Activated naive CD4-positive, alpha-beta T cell treated with anti-CD3 and anti-CD28 coated beads, Interleukin-2, amount 50 U/mL, for 24 hours (primary cell): ENCODE measurements around the gene MEGF10.

Experiments
- H3K27ac Mint-ChIP-seq: one replicate; pipeline ENCODE4 v1.8.0; 2021; ENCODE audit warnings: mild to moderate bottlenecking, mixed read lengths
- H3K27me3 Mint-ChIP-seq: one replicate; pipeline ENCODE4 v1.8.0; 2021; ENCODE audit warnings: mixed read lengths
- H3K36me3 Mint-ChIP-seq: one replicate; pipeline ENCODE4 v1.8.0; 2021; ENCODE audit warnings: mixed read lengths
- H3K4me1 Mint-ChIP-seq: one replicate; pipeline ENCODE4 v1.8.0; 2021; ENCODE audit warnings: mixed read lengths
- H3K4me3 Mint-ChIP-seq: one replicate; pipeline ENCODE4 v1.8.0; 2021; ENCODE audit warnings: mild to moderate bottlenecking, mixed read lengths
- H3K9me3 Mint-ChIP-seq: one replicate; pipeline ENCODE4 v1.8.0; 2021; ENCODE audit warnings: mixed read lengths

The MEGF10 gene

DNA sequence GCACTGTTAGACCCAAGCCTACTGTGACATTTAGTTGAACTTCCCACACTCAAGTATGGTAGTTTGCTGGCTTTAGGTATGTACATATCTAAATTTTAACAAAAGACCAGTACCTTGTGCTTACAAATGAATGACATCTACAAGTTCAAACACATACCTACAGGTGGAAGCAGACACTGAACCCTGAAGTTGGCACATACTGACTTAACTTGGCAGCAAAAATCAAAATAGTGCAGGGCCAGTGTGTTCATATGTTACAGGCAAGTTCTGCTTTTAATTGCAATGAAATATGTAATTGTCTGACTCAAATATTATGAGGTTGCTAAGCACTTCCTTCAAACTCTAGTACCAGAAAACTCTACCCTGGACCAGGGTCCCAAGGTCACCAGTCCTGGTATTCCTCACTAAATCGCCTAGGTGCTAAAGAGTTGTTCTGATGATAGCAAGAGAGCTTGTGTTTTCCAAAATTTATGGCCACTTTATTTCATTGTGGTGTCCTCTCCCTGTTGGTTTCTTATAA, 77.4 kb downstream of the MEGF10 start:
- Mint-ChIP-seq H3K27me3 (peaks cover 29% of the 10 kb centered on the region), H3K4me1 (no peaks in the 10 kb centered on the region), H3K9me3 (no peaks in the 10 kb centered on the region)

DNA sequence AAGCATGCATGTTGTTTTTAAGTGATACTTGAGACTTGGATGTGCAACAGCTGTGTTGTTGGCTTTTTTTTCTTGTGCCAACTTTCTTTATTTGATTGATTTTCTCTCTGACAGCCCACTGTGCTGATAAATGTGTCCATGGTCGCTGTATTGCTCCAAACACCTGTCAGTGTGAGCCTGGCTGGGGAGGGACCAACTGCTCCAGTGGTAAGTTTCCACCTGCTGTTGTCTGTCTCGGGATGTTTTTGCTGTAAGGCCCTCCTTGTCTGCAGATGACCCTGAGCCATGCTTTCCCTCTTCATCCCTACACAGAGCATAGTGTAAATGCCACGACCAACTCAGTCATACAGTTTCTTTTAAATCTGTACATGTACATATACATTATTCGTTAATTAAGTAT, 79.2 kb downstream of the MEGF10 start:
- Mint-ChIP-seq H3K4me1 (no peaks in the 10 kb centered on the region), H3K27ac (no peak overlapping the region), H3K9me3 (no peaks in the 10 kb centered on the region), H3K4me3 (no peak overlapping the region), H3K36me3 (no peaks in the 10 kb centered on the region), H3K27me3 (peaks cover 19% of the 10 kb centered on the region)

More for the DNA sequence above, 77.4 kb downstream of the MEGF10 start:
- H3K4me3 Mint-ChIP-seq, result no peak overlapping the region
- H3K27ac Mint-ChIP-seq, result no peak overlapping the region
- H3K36me3 Mint-ChIP-seq, result no peaks in the 10 kb centered on the region

DNA sequence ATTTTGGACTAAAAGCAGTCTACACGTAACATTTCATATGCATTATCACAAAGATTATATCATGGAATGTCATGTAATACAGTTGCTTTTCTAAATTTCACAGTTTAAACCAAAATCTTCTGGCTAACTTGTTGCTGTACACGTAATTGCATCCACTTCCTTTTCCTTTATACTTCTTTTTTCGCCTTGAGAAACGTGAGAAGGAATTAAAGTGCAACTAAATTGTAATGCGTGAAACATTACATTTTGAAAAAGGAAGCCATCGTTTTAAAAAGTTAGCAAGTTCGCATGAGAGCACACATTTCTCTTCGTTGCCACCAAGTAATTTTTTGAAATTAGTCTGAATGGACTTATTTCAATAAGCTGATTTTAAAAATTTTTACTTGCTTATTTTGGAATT, 80.0 kb downstream of the MEGF10 start:
- Mint-ChIP-seq H3K27ac (no peak overlapping the region), H3K4me1 (no peaks in the 10 kb centered on the region), H3K36me3 (no peaks in the 10 kb centered on the region), H3K27me3 (peaks cover 18% of the 10 kb centered on the region), H3K4me3 (no peak overlapping the region), H3K9me3 (no peaks in the 10 kb centered on the region)

DNA sequence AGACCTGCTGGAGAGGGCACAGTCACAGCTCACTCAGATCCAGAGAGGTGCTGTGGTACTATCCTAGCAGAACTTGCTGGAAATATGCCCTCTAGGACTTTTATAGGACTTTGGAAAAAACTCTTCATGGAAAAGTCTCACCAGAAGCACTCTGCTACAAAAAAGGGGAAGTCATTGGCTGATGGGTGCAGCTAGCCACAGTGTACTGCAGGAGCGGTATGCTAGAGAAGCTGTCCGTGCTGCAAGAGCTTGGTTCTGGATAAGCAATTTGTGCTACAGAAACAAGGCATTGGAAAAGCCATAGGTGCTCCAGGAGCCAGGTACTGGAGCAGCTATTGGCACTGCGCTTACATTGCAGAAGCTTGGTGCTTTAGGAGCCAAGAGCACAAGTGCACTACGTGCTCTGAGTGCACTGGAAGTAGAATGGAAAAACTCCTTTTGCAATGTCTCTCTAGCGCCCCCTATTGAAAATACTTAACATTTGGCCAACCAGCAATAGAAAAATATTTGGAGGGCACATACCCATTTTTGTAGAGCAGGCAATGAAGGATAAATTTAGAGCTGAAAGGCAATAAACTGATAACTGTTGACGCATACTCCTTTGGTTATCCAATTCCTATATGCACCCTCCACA, 83.4 kb downstream of the MEGF10 start:
- H3K27ac Mint-ChIP-seq, result no peak overlapping the region
- H3K9me3 Mint-ChIP-seq, result no peaks in the 10 kb centered on the region
- no peak overlapping the region for H3K4me3 Mint-ChIP-seq
- H3K36me3 Mint-ChIP-seq, result no peaks in the 10 kb centered on the region
- H3K4me1 Mint-ChIP-seq, result no peaks in the 10 kb centered on the region
- H3K27me3 Mint-ChIP-seq, result peaks cover 5% of the 10 kb centered on the region

DNA sequence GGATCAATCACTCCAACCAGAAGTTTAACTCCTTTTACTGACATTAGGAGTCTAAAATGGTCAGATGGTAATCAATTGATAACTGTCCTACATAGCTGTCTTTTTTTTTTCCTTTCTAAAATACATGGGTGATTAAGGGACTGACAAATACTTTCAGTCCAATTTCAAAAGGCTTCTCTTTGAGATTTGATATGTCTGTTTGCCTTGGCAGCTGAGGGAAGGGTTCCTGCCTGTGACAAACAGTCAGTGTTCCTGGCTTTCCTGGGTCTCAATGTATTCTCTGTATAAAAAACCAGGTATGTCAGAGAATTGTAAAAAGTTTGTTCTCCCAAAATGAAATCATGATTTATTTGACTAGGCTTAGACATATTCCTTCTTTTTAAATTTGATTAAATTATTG, 84.5 kb downstream of the MEGF10 start:
- Mint-ChIP-seq H3K27me3 (peaks cover 11% of the 10 kb centered on the region), H3K27ac (no peak overlapping the region)

DNA sequence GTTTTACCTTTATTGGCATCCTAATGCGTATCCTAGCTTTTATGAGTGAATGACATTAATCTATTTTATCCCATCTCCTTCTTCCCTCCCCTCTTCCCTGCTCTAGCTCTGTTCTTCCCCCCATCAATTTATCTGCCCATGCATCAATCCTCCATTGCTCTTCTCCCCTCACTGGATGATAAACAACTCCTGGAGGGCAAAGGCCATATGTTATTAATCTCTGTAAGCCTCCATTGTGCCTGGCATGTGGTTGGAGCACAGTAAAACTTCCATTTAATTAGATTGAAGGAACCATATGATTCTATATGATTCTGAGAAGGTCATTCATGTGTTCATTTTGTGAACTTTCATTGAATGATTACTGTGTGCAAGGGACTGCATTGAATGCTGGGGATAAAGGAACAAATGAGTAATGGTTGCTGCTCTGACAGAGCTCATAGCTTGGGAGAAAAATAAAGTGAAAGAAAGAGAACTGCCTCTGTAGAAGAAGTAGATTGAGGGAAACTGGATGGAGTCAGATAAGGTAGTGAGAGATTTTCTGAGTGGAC, 85.0 kb downstream of the MEGF10 start:
- no peaks in the 10 kb centered on the region for H3K9me3 Mint-ChIP-seq
- no peaks in the 10 kb centered on the region for H3K4me1 Mint-ChIP-seq
- H3K27me3 Mint-ChIP-seq, result peaks cover 12% of the 10 kb centered on the region
- H3K36me3 Mint-ChIP-seq, result no peaks in the 10 kb centered on the region
- H3K4me3 Mint-ChIP-seq, result no peak overlapping the region
- H3K27ac Mint-ChIP-seq, result no peak overlapping the region

More for the DNA sequence above, 84.5 kb downstream of the MEGF10 start:
- Mint-ChIP-seq H3K4me1 (no peaks in the 10 kb centered on the region), H3K36me3 (no peaks in the 10 kb centered on the region), H3K9me3 (no peaks in the 10 kb centered on the region), H3K4me3 (no peak overlapping the region)

DNA sequence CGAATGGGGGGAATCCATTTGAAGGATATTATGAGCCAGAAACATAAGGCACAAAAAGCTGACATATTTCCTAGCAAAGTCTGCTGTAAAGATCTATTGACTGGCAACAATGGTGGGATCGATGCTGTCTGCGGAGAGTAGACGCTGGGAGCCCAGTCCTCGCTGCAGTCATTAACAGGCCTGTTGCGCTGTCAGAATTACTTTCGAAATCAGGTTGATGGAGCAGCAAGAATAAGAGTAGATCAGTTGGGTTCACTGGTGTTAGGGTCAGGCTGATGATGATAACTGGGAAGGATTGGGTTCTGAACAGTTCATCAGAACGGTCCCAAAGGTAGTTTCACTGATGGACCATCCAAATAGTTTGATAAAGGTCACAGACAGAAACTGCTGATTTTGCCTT, 87.1 kb downstream of the MEGF10 start:
- Mint-ChIP-seq H3K9me3 (no peaks in the 10 kb centered on the region), H3K27me3 (peaks cover 13% of the 10 kb centered on the region), H3K36me3 (no peaks in the 10 kb centered on the region), H3K27ac (no peak overlapping the region), H3K4me3 (no peak overlapping the region), H3K4me1 (no peaks in the 10 kb centered on the region)

DNA sequence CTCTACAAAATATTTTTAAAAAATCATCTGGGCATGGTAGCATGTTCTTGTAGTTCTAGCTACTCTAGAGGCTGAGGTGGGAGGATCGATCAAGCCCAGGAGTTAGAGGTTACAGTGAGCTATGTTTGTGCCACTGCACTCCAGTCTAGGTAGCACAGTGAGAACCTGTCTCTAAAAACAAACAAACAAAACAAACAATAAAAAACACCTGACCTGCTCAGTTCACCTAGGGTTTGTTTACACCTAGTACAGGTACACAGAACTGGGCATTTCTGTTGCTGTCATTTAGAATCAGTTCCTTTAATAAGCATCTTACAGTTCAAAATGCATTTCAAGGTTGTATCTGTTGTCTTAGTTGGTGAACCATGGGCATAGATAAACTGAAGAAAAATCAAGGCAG, 95.3 kb downstream of the MEGF10 start:
- Mint-ChIP-seq H3K27me3 (peaks cover 2% of the 10 kb centered on the region), H3K36me3 (no peaks in the 10 kb centered on the region), H3K27ac (no peak overlapping the region), H3K4me3 (no peak overlapping the region), H3K9me3 (no peaks in the 10 kb centered on the region), H3K4me1 (no peaks in the 10 kb centered on the region)

DNA sequence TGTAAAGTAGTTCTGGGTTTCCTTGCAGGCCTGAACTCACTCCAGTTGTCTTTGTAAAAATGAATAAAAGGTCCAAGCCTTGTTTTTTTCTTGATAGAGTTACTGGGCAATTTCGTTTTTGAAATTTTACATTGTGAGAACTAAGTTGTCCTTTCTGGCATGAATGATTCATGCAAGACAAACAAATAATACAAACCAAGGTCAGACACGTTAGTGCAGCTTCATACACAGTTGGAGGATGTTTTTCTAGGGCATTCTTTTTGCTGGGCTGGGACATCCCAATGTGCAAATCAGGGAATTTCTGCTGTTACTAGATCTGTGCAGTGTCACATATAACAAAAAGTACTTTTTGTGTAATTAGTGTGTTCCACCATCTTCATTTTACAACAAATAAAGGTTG, 96.0 kb downstream of the MEGF10 start:
- no peaks in the 10 kb centered on the region for H3K4me1 Mint-ChIP-seq
- no peaks in the 10 kb centered on the region for H3K9me3 Mint-ChIP-seq
- H3K27me3 Mint-ChIP-seq, result peaks cover 2% of the 10 kb centered on the region
- no peak overlapping the region for H3K4me3 Mint-ChIP-seq
- H3K27ac Mint-ChIP-seq, result no peak overlapping the region
- no peaks in the 10 kb centered on the region for H3K36me3 Mint-ChIP-seq

DNA sequence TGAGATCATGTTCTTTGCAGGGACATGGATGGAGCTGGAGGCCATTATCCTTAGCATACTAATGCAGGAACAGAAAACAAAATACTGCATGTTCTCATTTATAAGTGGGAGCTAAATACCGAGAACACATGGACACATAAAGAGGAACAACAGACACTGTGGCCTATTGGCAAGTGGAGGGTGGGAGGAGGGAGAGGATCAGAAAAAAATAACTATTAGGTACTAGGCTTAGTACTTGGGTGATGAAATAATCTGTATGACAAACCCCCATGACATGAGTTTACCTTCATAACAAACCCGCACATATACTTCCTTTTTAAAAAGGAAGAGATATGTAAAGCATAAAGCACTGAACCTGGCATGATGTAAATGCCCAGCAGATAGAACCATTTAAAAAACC, 99.0 kb downstream of the MEGF10 start:
- Mint-ChIP-seq H3K36me3 (no peaks in the 10 kb centered on the region), H3K27me3 (peaks cover 3% of the 10 kb centered on the region), H3K4me3 (no peak overlapping the region), H3K4me1 (no peaks in the 10 kb centered on the region), H3K27ac (no peak overlapping the region), H3K9me3 (no peaks in the 10 kb centered on the region)

DNA sequence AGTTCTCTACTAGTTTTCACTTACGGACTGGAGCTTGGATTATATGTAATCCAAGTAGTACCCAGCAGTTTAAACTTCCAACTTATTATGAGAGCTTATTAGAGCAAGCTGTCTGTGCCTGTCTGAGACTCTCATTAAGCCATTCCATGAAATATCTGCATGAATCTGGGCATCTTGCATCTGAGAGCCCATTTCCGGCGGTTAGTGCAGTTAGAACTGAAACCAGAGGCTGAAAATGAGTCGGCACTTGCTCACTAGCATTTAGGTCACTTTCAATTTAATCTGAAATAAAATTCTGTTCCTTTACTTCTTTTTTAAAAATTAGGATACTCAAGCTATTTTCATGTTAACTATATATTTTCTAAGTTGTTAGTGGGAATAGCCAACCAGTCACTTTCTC, 102.2 kb downstream of the MEGF10 start:
- no peak overlapping the region for H3K27ac Mint-ChIP-seq
- H3K9me3 Mint-ChIP-seq, result no peaks in the 10 kb centered on the region
- H3K36me3 Mint-ChIP-seq, result no peaks in the 10 kb centered on the region
- H3K4me3 Mint-ChIP-seq, result no peak overlapping the region
- H3K4me1 Mint-ChIP-seq, result no peaks in the 10 kb centered on the region
- H3K27me3 Mint-ChIP-seq, result peaks cover 12% of the 10 kb centered on the region

DNA sequence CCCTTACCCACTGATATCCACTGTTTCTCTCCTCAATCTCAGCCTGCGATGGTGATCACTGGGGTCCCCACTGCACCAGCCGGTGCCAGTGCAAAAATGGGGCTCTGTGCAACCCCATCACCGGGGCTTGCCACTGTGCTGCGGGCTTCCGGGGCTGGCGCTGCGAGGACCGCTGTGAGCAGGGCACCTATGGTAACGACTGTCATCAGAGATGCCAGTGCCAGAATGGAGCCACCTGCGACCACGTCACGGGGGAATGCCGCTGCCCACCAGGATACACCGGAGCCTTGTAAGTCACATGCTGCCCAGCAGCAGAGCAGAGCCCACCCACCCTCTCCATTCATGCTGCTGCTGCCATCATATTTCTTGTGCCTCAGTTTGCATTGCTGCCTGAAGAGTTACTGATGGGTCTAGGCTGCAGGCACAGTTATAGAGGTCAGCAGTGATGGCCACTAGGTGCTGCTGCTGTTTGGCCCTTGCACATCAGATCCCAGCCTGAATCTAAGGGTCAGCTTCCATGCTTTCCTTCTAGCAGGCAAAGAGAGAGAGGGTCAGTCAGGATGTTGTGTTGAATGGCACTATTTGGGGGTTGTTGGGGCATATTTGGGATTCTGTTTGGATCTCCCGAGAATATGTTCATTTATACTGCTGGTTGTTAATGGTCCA, 106.0 kb downstream of the MEGF10 start:
- Mint-ChIP-seq H3K4me1 (no peaks in the 10 kb centered on the region), H3K4me3 (no peak overlapping the region), H3K27me3 (peaks cover 12% of the 10 kb centered on the region), H3K36me3 (no peaks in the 10 kb centered on the region), H3K9me3 (no peaks in the 10 kb centered on the region), H3K27ac (no peak overlapping the region)

DNA sequence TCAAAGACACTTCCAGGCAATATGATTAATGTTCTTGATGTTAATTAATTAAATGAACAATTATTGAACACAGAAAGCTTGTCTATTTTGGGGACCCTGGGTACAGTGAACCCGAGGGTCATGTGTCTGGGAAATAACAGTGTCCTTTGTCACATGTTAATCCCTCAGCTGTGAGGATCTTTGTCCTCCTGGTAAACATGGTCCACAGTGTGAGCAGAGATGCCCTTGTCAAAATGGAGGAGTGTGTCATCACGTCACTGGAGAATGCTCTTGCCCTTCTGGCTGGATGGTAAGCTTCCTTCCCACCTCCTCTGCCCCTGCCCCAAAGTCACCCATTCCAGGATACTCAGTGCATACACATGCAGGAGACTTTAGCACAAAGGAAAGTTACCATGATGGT, 107.9 kb downstream of the MEGF10 start:
- no peaks in the 10 kb centered on the region for H3K4me1 Mint-ChIP-seq
- no peaks in the 10 kb centered on the region for H3K36me3 Mint-ChIP-seq
- H3K27ac Mint-ChIP-seq, result no peak overlapping the region
- H3K27me3 Mint-ChIP-seq, result peaks cover 13% of the 10 kb centered on the region
- no peak overlapping the region for H3K4me3 Mint-ChIP-seq
- H3K9me3 Mint-ChIP-seq, result no peaks in the 10 kb centered on the region

DNA sequence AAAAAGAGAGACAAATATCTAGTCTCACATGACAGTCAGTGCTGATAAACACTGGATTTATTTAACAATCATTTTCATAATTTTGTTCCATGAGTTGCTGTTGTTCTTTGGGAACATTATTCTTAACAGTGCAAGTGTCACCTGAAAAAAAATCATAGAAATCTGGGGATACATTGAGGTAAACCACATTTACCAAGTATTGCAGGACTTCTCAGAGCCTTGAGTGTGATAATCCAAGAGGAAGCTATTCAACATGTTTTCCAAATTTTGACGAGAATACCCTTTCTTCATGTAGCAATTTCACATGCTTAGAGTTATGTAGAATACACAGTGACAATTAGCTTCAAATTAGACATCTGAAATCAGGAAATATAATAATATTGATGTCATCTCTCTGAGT, 108.5 kb downstream of the MEGF10 start:
- Mint-ChIP-seq H3K36me3 (no peaks in the 10 kb centered on the region), H3K4me1 (no peaks in the 10 kb centered on the region), H3K4me3 (no peak overlapping the region), H3K27me3 (peaks cover 13% of the 10 kb centered on the region), H3K9me3 (no peaks in the 10 kb centered on the region), H3K27ac (no peak overlapping the region)

DNA sequence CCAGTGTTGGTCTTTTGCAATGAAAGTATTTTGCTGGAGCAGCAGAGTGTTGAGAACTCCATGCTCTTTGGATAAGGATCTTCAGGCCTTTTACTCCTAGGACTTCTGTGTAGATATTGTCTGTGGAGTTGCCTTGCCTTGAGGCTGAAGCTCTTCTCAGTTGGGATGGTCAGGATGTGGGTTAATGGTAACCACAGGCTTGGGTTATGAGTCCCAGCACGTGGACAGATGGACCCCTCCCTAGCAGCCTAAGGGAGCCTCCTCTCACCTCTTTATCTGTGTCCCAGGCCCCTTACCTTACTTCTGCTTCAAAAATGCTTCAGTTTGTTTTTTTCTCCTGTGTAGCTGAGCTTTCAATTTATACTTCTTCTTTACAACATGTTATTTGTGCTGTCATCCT, 109.9 kb downstream of the MEGF10 start:
- Mint-ChIP-seq H3K27me3 (peaks cover 9% of the 10 kb centered on the region), H3K9me3 (no peaks in the 10 kb centered on the region), H3K4me1 (no peaks in the 10 kb centered on the region), H3K36me3 (no peaks in the 10 kb centered on the region), H3K4me3 (no peak overlapping the region), H3K27ac (no peak overlapping the region)

DNA sequence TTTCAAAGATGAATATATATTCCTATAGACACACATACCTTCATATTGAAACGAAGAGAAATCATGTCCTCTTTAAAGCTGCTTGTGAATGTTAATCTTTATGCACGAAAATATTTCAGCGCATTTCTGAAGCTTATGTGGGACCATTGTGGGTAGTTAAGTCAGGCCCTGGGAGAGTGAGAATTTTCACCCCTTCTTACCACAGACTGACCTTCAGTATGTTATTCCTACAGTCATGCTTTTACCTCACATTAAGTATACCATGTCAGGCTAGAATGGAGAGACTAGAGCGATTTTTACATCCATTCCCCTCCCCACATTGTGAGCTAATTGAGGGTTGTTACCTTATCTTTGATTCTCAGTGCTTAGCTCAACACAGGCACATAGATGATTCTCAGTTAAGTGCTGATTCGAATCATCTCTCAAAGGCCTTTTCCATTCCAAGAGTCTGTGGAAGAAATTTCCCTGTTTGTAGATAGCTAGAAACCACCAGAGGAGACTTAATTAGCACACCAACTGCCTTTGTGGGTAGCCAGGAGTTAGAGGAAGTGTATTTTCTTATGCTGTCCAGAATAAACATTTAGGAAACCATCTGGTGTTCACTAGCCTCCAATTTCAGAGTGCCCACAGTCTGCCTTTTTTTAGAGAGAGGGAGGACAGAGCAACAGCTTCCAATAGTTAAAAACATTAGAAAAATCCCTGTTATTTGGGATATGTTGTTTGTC, 110.5 kb downstream of the MEGF10 start:
- no peaks in the 10 kb centered on the region for H3K36me3 Mint-ChIP-seq
- peaks cover 7% of the 10 kb centered on the region for H3K27me3 Mint-ChIP-seq
- no peak overlapping the region for H3K4me3 Mint-ChIP-seq
- no peaks in the 10 kb centered on the region for H3K4me1 Mint-ChIP-seq
- no peaks in the 10 kb centered on the region for H3K9me3 Mint-ChIP-seq
- H3K27ac Mint-ChIP-seq, result no peak overlapping the region
